Keratinocyte (primary cell): ENCODE results near the gene HMG20A. TPM values are rescaled to one million over a fixed set of nuclear protein-coding genes. Genes with fewer than 3 reads are reported as not detected.

Experiments
- DNase-seq: peaks from one replicate; pipeline ENCODE4 v3.0.0-alpha.2; 2011; ENCODE audit warnings: low read depth, missing footprints, low spot score
- FAIRE-seq: peaks from 2 replicates; lab custom pipeline; 2011; peaks lifted over from hg19 to GRCh38; lab: Jason Lieb, UNC
- H2AFZ ChIP-seq: 2 replicates; pipeline ENCODE4 v1.6.0; 2012; ENCODE audit warnings: low read length, control low read depth, inconsistent platforms; ENCODE audit not compliant: control insufficient read depth
- H3K27ac ChIP-seq: 2 replicates; pipeline ENCODE4 v1.5.1; 2011; ENCODE audit warnings: low read length; ENCODE audit not compliant: control insufficient read depth, insufficient read depth
- H3K27me3 ChIP-seq: 3 replicates; pipeline ENCODE4 v1.6.0; 2011; ENCODE audit warnings: low read length; ENCODE audit not compliant: control insufficient read depth, insufficient read depth; ENCODE audit errors: extremely low read depth
- H3K36me3 ChIP-seq, 2 experiments: 2 replicates in 1 of 2; 3 replicates in 1 of 2; pipeline ENCODE4 v1.5.1; 2011; ENCODE audit warnings: low read length in 2 of 2, mild to moderate bottlenecking in 1 of 2; ENCODE audit not compliant: control insufficient read depth in 2 of 2, insufficient read depth in 2 of 2; ENCODE audit errors: extremely low read depth in 1 of 2
- H3K4me1 ChIP-seq: 3 replicates; pipeline ENCODE4 v1.5.1; 2011; ENCODE audit warnings: low read length; ENCODE audit not compliant: control insufficient read depth, insufficient read depth; ENCODE audit errors: extremely low read depth
- H3K4me2 ChIP-seq: 3 replicates; pipeline ENCODE4 v1.6.0; 2011; ENCODE audit warnings: low read depth, low read length; ENCODE audit not compliant: control insufficient read depth, insufficient read depth; ENCODE audit errors: extremely low read depth
- H3K4me3 ChIP-seq, 3 experiments: fragments of 200-600 bp in 1 of 3; sonication (generic) in 1 of 3; 2 replicates in 2 of 3; 3 replicates in 1 of 3; pipeline ENCODE4 v1.5.1; 2011 to 2016; ENCODE audit warnings: low read length in 3 of 3, mild to moderate bottlenecking in 3 of 3, control low read depth in 2 of 3, inconsistent platforms in 1 of 3, low read depth in 1 of 3, mixed read lengths in 1 of 3, mixed run types in 1 of 3, moderate library complexity in 1 of 3; ENCODE audit not compliant: control insufficient read depth in 2 of 3, insufficient read depth in 2 of 3; ENCODE audit errors: extremely low read depth in 1 of 3
- H3K79me2 ChIP-seq: 2 replicates; pipeline ENCODE4 v1.6.0; 2012; ENCODE audit warnings: low read length; ENCODE audit not compliant: control insufficient read depth, insufficient read depth
- H3K9ac ChIP-seq: 3 replicates; pipeline ENCODE4 v1.6.0; 2011; ENCODE audit warnings: low read length; ENCODE audit not compliant: control insufficient read depth, insufficient read depth; ENCODE audit errors: extremely low read depth
- H3K9me1 ChIP-seq: 3 replicates; pipeline ENCODE4 v1.6.0; 2011; ENCODE audit warnings: low read length; ENCODE audit not compliant: control insufficient read depth, insufficient read depth; ENCODE audit errors: extremely low read depth
- H3K9me3 ChIP-seq: 2 replicates; pipeline ENCODE4 v1.5.1; 2012; ENCODE audit warnings: low read depth, low read length; ENCODE audit not compliant: control insufficient read depth
- H4K20me1 ChIP-seq: 3 replicates; pipeline ENCODE4 v1.6.0; 2011; ENCODE audit warnings: low read length; ENCODE audit not compliant: control insufficient read depth, insufficient read depth; ENCODE audit errors: extremely low read depth
- EZH2 ChIP-seq: IDR thresholded peaks from one replicate; pipeline ENCODE4 v1.6.1; 2012; ENCODE audit warnings: inconsistent platforms, mild to moderate bottlenecking, low read length, moderate library complexity
- dilution Hi-C: fragments of 300-500 bp; cut with MboI; formaldehyde crosslinking; loops from one replicate; pipeline ENCODE4 v1.7.0; 2020; ENCODE audit warnings: low sequenced_read_pairs; ENCODE audit not compliant: extremely low pct_ligation_motif_present
- polyA plus RNA-seq, 5 experiments: library from polyadenylated mRNA; depleted of rRNA in 3 of 5; stranded (reverse) in 3 of 5; stranded (forward) in 1 of 5; unstranded in 1 of 5; fragments of >200 nt; gene quantifications; 1 replicate in 1 of 5; 2 replicates in 3 of 5; 3 replicates in 1 of 5; pipeline versions ENCODE4 v1.2.1 to v1.2.3, GENCODE V29; 2011 to 2012; ENCODE audit warnings: missing spikeins in 2 of 5, low read depth in 1 of 5, low replicate concordance in 1 of 5
- TF ChIP-seq, protein P1 (sequence below), 3 experiments: IDR thresholded peaks in 1 of 3; conservative IDR thresholded peaks in 1 of 3; optimal IDR thresholded peaks in 1 of 3; 2 replicates in 2 of 3; 3 replicates in 1 of 3; pipeline versions ENCODE3 to v1.5.1; 2011; ENCODE audit warnings: low read length in 3 of 3, mild to moderate bottlenecking in 3 of 3, moderate library complexity in 2 of 3, control low read depth in 1 of 3, inconsistent platforms in 1 of 3; ENCODE audit not compliant: insufficient read depth in 2 of 3; ENCODE audit errors: extremely low read depth in 1 of 3

HMG20A gene
- polyA plus RNA-seq, 1 donor (not counting 4 experiments of a cell fraction or from before 2014, with no cell fraction given): 44.6 TPM

DNA sequence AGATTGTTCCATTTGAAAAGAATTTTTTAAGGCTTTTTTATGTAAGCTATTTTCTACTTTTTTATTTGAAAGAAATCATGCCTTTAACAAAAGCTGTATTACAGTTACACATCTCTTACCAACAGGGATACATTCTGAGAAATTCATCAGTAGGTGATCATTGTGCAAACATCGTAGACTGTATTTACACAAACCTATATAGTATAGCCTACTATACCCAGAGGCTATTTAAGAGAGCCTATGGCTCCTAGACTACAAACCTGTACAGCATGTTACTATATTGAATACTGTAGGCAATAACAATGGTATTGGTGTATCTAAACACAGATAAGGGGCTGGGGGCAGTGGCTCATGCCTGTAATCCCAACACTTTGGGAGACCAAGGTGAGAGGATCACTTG is 43.9 kb upstream of the HMG20A start:
- no peaks in the 10 kb centered on the region for H3K79me2 ChIP-seq
- H3K9ac ChIP-seq: no peak overlapping the region
- no peaks in the 10 kb centered on the region for H4K20me1 ChIP-seq
- no peaks in the 10 kb centered on the region for H3K9me3 ChIP-seq
- H3K4me2 ChIP-seq: no peak overlapping the region
- no peaks in the 10 kb centered on the region for H3K4me1 ChIP-seq
- no peaks in the 10 kb centered on the region for H3K27me3 ChIP-seq
- TF ChIP-seq, protein P1, sequence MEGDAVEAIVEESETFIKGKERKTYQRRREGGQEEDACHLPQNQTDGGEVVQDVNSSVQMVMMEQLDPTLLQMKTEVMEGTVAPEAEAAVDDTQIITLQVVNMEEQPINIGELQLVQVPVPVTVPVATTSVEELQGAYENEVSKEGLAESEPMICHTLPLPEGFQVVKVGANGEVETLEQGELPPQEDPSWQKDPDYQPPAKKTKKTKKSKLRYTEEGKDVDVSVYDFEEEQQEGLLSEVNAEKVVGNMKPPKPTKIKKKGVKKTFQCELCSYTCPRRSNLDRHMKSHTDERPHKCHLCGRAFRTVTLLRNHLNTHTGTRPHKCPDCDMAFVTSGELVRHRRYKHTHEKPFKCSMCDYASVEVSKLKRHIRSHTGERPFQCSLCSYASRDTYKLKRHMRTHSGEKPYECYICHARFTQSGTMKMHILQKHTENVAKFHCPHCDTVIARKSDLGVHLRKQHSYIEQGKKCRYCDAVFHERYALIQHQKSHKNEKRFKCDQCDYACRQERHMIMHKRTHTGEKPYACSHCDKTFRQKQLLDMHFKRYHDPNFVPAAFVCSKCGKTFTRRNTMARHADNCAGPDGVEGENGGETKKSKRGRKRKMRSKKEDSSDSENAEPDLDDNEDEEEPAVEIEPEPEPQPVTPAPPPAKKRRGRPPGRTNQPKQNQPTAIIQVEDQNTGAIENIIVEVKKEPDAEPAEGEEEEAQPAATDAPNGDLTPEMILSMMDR (optimal IDR thresholded peaks at IDR 0.05 in 1 of 3, IDR thresholded peaks at IDR 0.05 in 1 of 3, conservative IDR thresholded peaks at IDR 0.05 in 1 of 3; ENCODE audit: extremely low read depth in 1 of 3, insufficient read depth in 2 of 3, low read length in 3 of 3): no peak
- TF ChIP-seq EZH2: no peak
- no peak overlapping the region for H3K27ac ChIP-seq
- FAIRE-seq (no peak), DNase-seq (no peak)
- no peaks in the 10 kb centered on the region for H3K36me3 ChIP-seq
- no peak overlapping the region for H2AFZ ChIP-seq
- H3K9me1 ChIP-seq: no peaks in the 10 kb centered on the region
- no peak overlapping the region for H3K4me3 ChIP-seq
- dilution Hi-C loops: no loop called here

DNA sequence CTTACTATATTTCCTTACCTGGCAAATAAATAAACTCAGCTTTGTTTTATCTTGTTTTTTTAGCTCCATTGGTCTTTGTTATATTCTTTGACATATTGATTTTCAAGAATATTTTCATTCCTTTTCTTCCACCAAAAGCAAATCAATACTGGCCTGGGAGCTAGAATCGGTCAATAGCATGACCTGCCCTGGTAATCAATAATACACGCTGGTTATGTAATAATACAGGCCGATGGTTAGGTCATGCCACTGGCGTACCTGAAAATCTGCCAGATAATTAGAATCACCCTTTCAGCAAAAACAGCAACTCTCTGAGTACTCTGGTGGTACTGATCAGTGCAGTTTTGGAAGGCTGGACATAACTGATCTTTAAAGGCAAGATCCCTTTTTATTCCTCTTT is 40.7 kb upstream of the HMG20A start:
- DNase-seq (no peak), FAIRE-seq (no peak)
- H4K20me1 ChIP-seq: no peaks in the 10 kb centered on the region
- H3K9me1 ChIP-seq: no peaks in the 10 kb centered on the region
- H3K9me3 ChIP-seq: no peaks in the 10 kb centered on the region
- H3K4me2 ChIP-seq: no peak overlapping the region
- peaks cover 2% of the 10 kb centered on the region for H3K79me2 ChIP-seq
- dilution Hi-C loops: no loop called here
- no peak overlapping the region for H2AFZ ChIP-seq
- TF ChIP-seq, protein P1 (optimal IDR thresholded peaks at IDR 0.05 in 1 of 3, IDR thresholded peaks at IDR 0.05 in 1 of 3, conservative IDR thresholded peaks at IDR 0.05 in 1 of 3; ENCODE audit: extremely low read depth in 1 of 3, insufficient read depth in 2 of 3, low read length in 3 of 3): no peak
- no peak for TF ChIP-seq EZH2
- no peaks in the 10 kb centered on the region for H3K36me3 ChIP-seq
- no peak overlapping the region for H3K4me3 ChIP-seq
- H3K27me3 ChIP-seq: no peaks in the 10 kb centered on the region
- H3K9ac ChIP-seq: no peak overlapping the region
- no peak overlapping the region for H3K27ac ChIP-seq
- no peaks in the 10 kb centered on the region for H3K4me1 ChIP-seq
